Panc1 (cell line): ENCODE data around the gene POFUT2. TPM values are rescaled to one million over a fixed set of nuclear protein-coding genes. Genes with fewer than 3 reads are reported as not detected.

Experiments used
- ATAC-seq: fragments of 200-7000 bp; cut with Tn5 transposase; 2 replicates; pipeline ENCODE4 v1.9.1; 2020; ENCODE audit warnings: mild to moderate bottlenecking, moderate library complexity
- BruUV-seq: library from RNA; stranded (reverse); fragments of 400-500 nt; replicated peaks from 2 replicates; lab custom pipeline; 2021; lab: Mats Ljungman, UMichigan
- CTCF ChIA-PET: fragments of 300-600 bp; sonication (Branson Sonifier 250); formaldehyde crosslinking; loops from one replicate; lab custom pipeline; 2022; ENCODE audit warnings: antibody characterized with exemption; lab: Charles Lee
- POLR2A ChIA-PET: fragments of 300-600 bp; sonication (Branson Sonifier 250); formaldehyde crosslinking; loops from one replicate; lab custom pipeline; 2022; ENCODE audit warnings: antibody characterized with exemption; lab: Charles Lee
- DNase-seq: peaks from one replicate; pipeline ENCODE4 v3.0.0-alpha.2; 2010; ENCODE audit warnings: low read depth, low spot score
- H3K27ac ChIP-seq: 2 replicates; pipeline ENCODE4 v1.5.1; 2011; ENCODE audit warnings: mild to moderate bottlenecking, low read length, inconsistent platforms
- H3K27me3 ChIP-seq: fragments of 200-500 bp; sonication (Bioruptor generic); 2 replicates; pipeline ENCODE4 v1.6.0; 2014; ENCODE audit warnings: low read length, inconsistent platforms; ENCODE audit not compliant: control insufficient read depth, insufficient read depth
- H3K36me3 ChIP-seq: fragments of 200-500 bp; sonication (Bioruptor generic); 2 replicates; pipeline ENCODE4 v1.5.1; 2014; ENCODE audit warnings: inconsistent platforms, mild to moderate bottlenecking, low read length, moderate library complexity; ENCODE audit not compliant: control insufficient read depth, insufficient read depth
- H3K4me1 ChIP-seq: 2 replicates; pipeline ENCODE4 v1.5.1; 2011; ENCODE audit warnings: inconsistent platforms, mild to moderate bottlenecking, low read length, moderate library complexity; ENCODE audit not compliant: control insufficient read depth, insufficient read depth
- H3K4me3 ChIP-seq, 2 experiments: 2 replicates each; pipeline ENCODE4 v1.5.1; 2011 to 2012; ENCODE audit warnings: low read depth in 2 of 2, low read length in 2 of 2, mild to moderate bottlenecking in 2 of 2, inconsistent platforms in 1 of 2, moderate library complexity in 1 of 2
- H3K9me3 ChIP-seq: fragments of 200-500 bp; sonication (Bioruptor generic); 2 replicates; pipeline ENCODE4 v1.5.1; 2014; ENCODE audit warnings: low read depth, mild to moderate bottlenecking, inconsistent platforms, low read length, moderate library complexity; ENCODE audit not compliant: control insufficient read depth, insufficient read depth
- POLR2AphosphoS5 ChIP-seq: IDR thresholded peaks from 2 replicates; pipeline ENCODE4 v1.6.1; 2012; ENCODE audit warnings: mild to moderate bottlenecking, low read depth, low read length, moderate library complexity
- SIN3A ChIP-seq: IDR thresholded peaks from 2 replicates; pipeline ENCODE4 v1.6.1; 2012; ENCODE audit warnings: low read depth, mild to moderate bottlenecking, low read length, moderate library complexity, borderline replicate concordance; ENCODE audit not compliant: insufficient read depth
- TCF7L2 ChIP-seq: IDR thresholded peaks from 2 replicates; pipeline ENCODE4 v1.6.1; 2011; ENCODE audit warnings: mild to moderate bottlenecking, low read depth, low read length, inconsistent platforms
- in situ Hi-C: cut with HindIII; loops from 2 replicates; pipeline ENCODE4 v1.10.0; 2016; ENCODE audit warnings: low sequenced_read_pairs, low pct_unique_long_range_greater_than_20kb
- intact Hi-C: fragments of 100-400 bp; cut with micrococcal nuclease; formaldehyde crosslinking; loops from one replicate; pipeline ENCODE4 v1.10.0; 2022; ENCODE audit not compliant: unreplicated experiment
- total RNA-seq: library from RNA; stranded (reverse); gene quantifications from one replicate; pipeline ENCODE4 v1.2.1, GENCODE V29; 2021; ENCODE audit not compliant: unreplicated experiment
- TF ChIP-seq, protein P1 (sequence below), 2 experiments: IDR thresholded peaks; 2 replicates each; pipeline ENCODE4 v1.6.1; 2011 to 2012; ENCODE audit warnings: low read depth in 2 of 2, control low read depth in 1 of 2, low read length in 1 of 2, mild to moderate bottlenecking in 1 of 2, moderate library complexity in 1 of 2; ENCODE audit not compliant: insufficient read depth in 1 of 2
- TF ChIP-seq, protein P2 (sequence below): fragments of 450-650 bp; IDR thresholded peaks from 2 replicates; pipeline ENCODE4 v1.5.1; 2017; ENCODE audit warnings: mild to moderate bottlenecking

The POFUT2 gene
- total RNA-seq, 1 experiment from 2014 or later, result 59.6 TPM

DNA sequence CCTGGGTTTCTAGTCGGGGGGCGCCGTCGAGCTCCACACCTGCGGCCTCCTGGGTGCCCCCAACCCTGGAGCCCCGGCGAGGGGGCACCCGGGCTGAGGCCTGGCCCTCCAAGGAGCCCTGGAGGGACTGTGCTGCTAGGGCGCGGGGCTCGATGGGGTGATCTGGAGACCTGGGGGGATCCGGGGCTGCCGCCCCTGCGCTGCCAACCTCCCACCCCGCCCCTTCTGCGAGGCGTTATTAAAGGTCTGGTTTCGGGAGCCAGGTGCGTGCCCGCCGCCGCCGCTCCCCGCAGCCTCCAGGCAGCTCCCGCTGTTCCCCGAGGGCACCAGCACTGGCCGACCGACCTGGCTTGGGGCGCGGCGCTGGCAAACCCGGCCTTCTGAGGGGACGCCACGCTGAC is 746 bp upstream of the POFUT2 start:
- no TSS peak for BruUV-seq
- no peak for DNase-seq
- Histone ChIP-seq H3K27ac (peak overlapping the region; percentile 63), H3K27me3 (no peaks in the 10 kb centered on the region), H3K4me1 (peaks cover 32% of the 10 kb centered on the region), H3K9me3 (no peaks in the 10 kb centered on the region), H3K36me3 (peaks cover 7% of the 10 kb centered on the region), H3K4me3 (peak overlapping the region; percentile 51 to 58)
- intact Hi-C loops, result no loop called here
- TF ChIP-seq, protein P1, sequence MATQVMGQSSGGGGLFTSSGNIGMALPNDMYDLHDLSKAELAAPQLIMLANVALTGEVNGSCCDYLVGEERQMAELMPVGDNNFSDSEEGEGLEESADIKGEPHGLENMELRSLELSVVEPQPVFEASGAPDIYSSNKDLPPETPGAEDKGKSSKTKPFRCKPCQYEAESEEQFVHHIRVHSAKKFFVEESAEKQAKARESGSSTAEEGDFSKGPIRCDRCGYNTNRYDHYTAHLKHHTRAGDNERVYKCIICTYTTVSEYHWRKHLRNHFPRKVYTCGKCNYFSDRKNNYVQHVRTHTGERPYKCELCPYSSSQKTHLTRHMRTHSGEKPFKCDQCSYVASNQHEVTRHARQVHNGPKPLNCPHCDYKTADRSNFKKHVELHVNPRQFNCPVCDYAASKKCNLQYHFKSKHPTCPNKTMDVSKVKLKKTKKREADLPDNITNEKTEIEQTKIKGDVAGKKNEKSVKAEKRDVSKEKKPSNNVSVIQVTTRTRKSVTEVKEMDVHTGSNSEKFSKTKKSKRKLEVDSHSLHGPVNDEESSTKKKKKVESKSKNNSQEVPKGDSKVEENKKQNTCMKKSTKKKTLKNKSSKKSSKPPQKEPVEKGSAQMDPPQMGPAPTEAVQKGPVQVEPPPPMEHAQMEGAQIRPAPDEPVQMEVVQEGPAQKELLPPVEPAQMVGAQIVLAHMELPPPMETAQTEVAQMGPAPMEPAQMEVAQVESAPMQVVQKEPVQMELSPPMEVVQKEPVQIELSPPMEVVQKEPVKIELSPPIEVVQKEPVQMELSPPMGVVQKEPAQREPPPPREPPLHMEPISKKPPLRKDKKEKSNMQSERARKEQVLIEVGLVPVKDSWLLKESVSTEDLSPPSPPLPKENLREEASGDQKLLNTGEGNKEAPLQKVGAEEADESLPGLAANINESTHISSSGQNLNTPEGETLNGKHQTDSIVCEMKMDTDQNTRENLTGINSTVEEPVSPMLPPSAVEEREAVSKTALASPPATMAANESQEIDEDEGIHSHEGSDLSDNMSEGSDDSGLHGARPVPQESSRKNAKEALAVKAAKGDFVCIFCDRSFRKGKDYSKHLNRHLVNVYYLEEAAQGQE (IDR thresholded peaks at IDR 0.05; ENCODE audit: insufficient read depth in 1 of 2, low read depth in 2 of 2, low read length in 1 of 2), result no peak
- TF ChIP-seq, protein P2, sequence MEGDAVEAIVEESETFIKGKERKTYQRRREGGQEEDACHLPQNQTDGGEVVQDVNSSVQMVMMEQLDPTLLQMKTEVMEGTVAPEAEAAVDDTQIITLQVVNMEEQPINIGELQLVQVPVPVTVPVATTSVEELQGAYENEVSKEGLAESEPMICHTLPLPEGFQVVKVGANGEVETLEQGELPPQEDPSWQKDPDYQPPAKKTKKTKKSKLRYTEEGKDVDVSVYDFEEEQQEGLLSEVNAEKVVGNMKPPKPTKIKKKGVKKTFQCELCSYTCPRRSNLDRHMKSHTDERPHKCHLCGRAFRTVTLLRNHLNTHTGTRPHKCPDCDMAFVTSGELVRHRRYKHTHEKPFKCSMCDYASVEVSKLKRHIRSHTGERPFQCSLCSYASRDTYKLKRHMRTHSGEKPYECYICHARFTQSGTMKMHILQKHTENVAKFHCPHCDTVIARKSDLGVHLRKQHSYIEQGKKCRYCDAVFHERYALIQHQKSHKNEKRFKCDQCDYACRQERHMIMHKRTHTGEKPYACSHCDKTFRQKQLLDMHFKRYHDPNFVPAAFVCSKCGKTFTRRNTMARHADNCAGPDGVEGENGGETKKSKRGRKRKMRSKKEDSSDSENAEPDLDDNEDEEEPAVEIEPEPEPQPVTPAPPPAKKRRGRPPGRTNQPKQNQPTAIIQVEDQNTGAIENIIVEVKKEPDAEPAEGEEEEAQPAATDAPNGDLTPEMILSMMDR, result no peak
- TF ChIP-seq SIN3A (no peak), TCF7L2 (no peak), POLR2AphosphoS5 (no peak)
- ChIA-PET POLR2A (no interaction called here), CTCF (interaction anchor here (0.9 to 1.0 kb wide), 2 partner anchors 86 to 148 kb away, joined by 4 to 11 read pairs; no protein-coding TSS in a partner anchor)
- ATAC-seq, result no peak
- in situ Hi-C loops, result no loop called here

DNA sequence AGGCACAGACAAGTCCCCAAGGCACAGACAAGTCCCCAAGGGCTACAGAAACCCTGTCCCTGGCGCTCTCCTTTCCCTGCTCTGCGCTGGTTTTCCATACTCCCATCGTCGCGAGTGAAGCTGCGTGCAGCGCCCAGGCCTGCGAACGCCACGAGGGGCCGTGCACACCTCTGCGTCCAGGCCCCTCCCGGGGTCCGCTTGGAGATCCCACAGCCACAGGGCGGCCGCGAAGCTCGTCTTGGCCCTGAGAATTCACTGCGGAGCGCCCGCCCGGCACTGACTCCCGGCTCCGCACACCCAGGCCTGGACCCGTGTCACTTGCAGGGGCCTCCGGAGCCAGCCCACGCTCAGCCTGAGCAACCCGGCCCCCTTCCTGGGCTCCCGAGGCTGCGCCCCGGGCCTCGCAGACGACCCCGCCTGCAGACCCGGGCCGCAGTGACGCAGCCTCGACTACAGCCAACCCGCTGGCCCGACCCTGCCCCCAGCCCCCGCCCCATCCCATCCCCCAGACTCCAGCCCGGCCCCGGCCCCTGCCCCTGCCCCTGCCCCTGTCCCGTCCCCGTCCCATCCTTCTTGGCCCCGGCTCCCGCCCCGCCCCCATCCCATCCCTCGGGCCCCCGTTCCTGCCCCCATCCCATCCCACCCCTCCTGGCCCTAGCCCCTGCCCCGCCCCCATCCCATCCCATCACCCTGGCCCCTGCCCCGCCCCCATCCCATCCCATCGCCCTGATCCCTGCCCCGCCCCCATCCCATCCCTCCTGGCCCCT is 841 bp downstream of the POFUT2 start:
- Histone ChIP-seq H3K4me1 (peaks cover 16% of the 10 kb centered on the region), H3K36me3 (peaks cover 7% of the 10 kb centered on the region), H3K4me3 (peak overlapping the region; percentile 34 to 58), H3K27ac (no peak overlapping the region), H3K27me3 (no peaks in the 10 kb centered on the region), H3K9me3 (no peaks in the 10 kb centered on the region)
- ChIA-PET CTCF (no interaction called here), POLR2A (interaction anchor here (0.6 kb wide), 1 partner anchor 31 kb away, joined by 3 read pairs; no protein-coding TSS in a partner anchor)
- DNase-seq (no peak), ATAC-seq (no peak)
- intact Hi-C loops, result no loop called here
- in situ Hi-C loops, result no loop called here
- TF ChIP-seq, protein P1 (IDR thresholded peaks at IDR 0.05; ENCODE audit: insufficient read depth in 1 of 2, low read depth in 2 of 2, low read length in 1 of 2), result no peak
- no peak for TF ChIP-seq POLR2AphosphoS5
- TF ChIP-seq SIN3A, result no peak
- TF ChIP-seq TCF7L2, result no peak
- TF ChIP-seq, protein P2, result no peak
- no TSS peak for BruUV-seq
